Immature natural killer cell (primary cell): ENCODE data around the gene CBLB. TPM values are rescaled to one million over a fixed set of nuclear protein-coding genes. Genes with fewer than 3 reads are reported as not detected.
A peak's percentile ranks its signal among the peaks of the same experiment; 100 is the strongest.

ENCODE experiments used
- DNase-seq, 3 donors: peaks; one replicate each; pipeline ENCODE4 v3.0.0; 2022; ENCODE audit warnings: mixed read lengths in 1 of 3
- H3K27ac Mint-ChIP-seq, 6 donors: one replicate each; pipeline ENCODE4 v1.8.0; 2020; ENCODE audit warnings: mixed read lengths in 6 of 6, mild to moderate bottlenecking in 5 of 6, inconsistent platforms in 4 of 6, moderate library complexity in 3 of 6
- H3K27me3 Mint-ChIP-seq, 3 donors: one replicate each; pipeline ENCODE4 v1.8.0; 2020 to 2021; ENCODE audit warnings: low read depth in 3 of 3, mild to moderate bottlenecking in 3 of 3, mixed read lengths in 3 of 3, moderate library complexity in 3 of 3, inconsistent platforms in 1 of 3
- H3K36me3 Mint-ChIP-seq, 3 donors: one replicate each; pipeline ENCODE4 v1.8.0; 2020; ENCODE audit warnings: mixed read lengths in 3 of 3, inconsistent platforms in 2 of 3, mild to moderate bottlenecking in 2 of 3
- H3K4me1 Mint-ChIP-seq, 2 donors: one replicate each; pipeline ENCODE4 v1.8.0; 2020; ENCODE audit warnings: inconsistent platforms in 2 of 2, mild to moderate bottlenecking in 2 of 2, mixed read lengths in 2 of 2, moderate library complexity in 1 of 2
- H3K4me3 Mint-ChIP-seq, 5 donors: one replicate each; pipeline ENCODE4 v1.8.0; 2020; ENCODE audit warnings: mild to moderate bottlenecking in 5 of 5, mixed read lengths in 5 of 5, inconsistent platforms in 3 of 5, moderate library complexity in 3 of 5
- H3K9me3 Mint-ChIP-seq, 6 donors: one replicate each; pipeline ENCODE4 v1.8.0; 2020; ENCODE audit warnings: mild to moderate bottlenecking in 6 of 6, mixed read lengths in 6 of 6, inconsistent platforms in 4 of 6, moderate library complexity in 3 of 6
- polyA plus RNA-seq, 3 donors: library from polyadenylated mRNA; unstranded; fragments of 300-500 nt; fragmentation: Illumina TruSeq; gene quantifications; one replicate each; pipeline ENCODE4 v1.2.3, GENCODE V29; 2021

The CBLB gene
- polyA plus RNA-seq, result 10 to 100 TPM; 27.7 to 62.4 (median 31.5) TPM

GRCh38 chr3:105868742-105869530 lies at the start of gene CBLB:
TSS of gene CBLB (minus strand) at chr3:105869012. CDS start at chr3:105867577, 1,435 bp downstream.
- Mint-ChIP-seq H3K27me3 (peaks cover 4 to 14% (median 6%) of the 10 kb centered on the region in 3 donors), H3K36me3 (peaks cover 9 to 16% (median 13%) of the 10 kb centered on the region in 3 donors), H3K4me3 (peak within 1 kb of the TSS; percentile 97 to 100 (median 98)), H3K27ac (peak within 1 kb of the TSS; percentile 89 to 100 (median 97)), H3K4me1 (peaks cover 19 to 49% of the 10 kb centered on the region in 2 donors), H3K9me3 (no peaks in the 10 kb centered on the region)
- peak; percentile 87 to 91 (median 89) for DNase-seq

DNA sequence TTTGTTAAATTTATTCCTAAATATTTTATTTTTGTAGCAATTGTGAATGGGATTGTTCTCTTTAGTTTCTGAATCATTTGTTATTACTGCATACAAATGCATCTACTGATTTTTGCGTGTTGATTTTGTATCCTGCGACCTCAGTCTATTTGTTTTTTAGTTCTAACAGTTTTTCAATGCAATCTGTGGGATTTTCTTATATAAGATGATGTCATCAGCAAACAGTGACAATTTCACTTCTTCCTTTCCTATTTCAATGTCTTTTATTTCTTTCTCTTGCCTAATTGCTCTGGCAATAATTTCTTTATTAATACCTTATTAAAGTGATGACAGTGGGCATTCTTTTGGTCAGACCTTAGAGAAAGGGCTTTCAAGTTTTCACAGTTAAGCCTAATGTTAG lies 48.0 kb upstream of the CBLB start:
- H3K9me3 Mint-ChIP-seq, result peaks cover 2 to 17% (median 8%) of the 10 kb centered on the region in 6 donors
- peaks cover 6 to 11% of the 10 kb centered on the region in 2 donors for H3K4me1 Mint-ChIP-seq
- H3K4me3 Mint-ChIP-seq, result no peak overlapping the region
- no peak for DNase-seq
- no peaks in the 10 kb centered on the region for H3K27me3 Mint-ChIP-seq
- no peak overlapping the region for H3K27ac Mint-ChIP-seq
- peaks cover 0 to 14% (median 8%) of the 10 kb centered on the region in 3 donors for H3K36me3 Mint-ChIP-seq

DNA sequence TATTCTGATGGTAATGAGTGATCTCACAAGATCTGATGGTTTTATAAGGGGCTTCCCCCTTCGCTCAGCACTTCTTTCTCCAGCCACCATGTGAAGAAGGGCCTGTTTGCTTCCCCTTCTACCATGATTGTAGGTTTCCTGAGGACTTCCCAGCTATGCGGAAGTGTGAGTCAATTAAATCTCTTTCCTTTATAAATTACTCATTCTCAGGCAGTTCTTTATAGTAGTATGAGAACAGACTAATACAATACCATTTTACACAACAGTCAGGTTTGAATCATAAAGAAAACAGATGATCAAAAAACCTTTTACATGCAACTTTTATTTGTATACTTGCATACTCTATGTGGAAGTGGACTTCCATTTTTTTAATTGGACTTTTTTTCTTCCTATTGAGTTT lies 46.7 kb upstream of the CBLB start:
- peaks cover 2 to 13% (median 6%) of the 10 kb centered on the region in 6 donors for H3K9me3 Mint-ChIP-seq
- H3K4me1 Mint-ChIP-seq, result peaks cover 6 to 11% of the 10 kb centered on the region in 2 donors
- H3K27me3 Mint-ChIP-seq, result no peaks in the 10 kb centered on the region
- no peak overlapping the region for H3K27ac Mint-ChIP-seq
- peaks cover 0 to 14% (median 5%) of the 10 kb centered on the region in 3 donors for H3K36me3 Mint-ChIP-seq
- DNase-seq, result no peak
- no peak overlapping the region for H3K4me3 Mint-ChIP-seq

GRCh38 chr3:105913616-105914015 lies 44.8 kb upstream of the CBLB start:
- H3K9me3 Mint-ChIP-seq, result peaks cover 0 to 3% (median under 1%) of the 10 kb centered on the region in 6 donors
- H3K27me3 Mint-ChIP-seq, result no peaks in the 10 kb centered on the region
- no peak for DNase-seq
- H3K27ac Mint-ChIP-seq, result no peak overlapping the region
- no peak overlapping the region for H3K4me3 Mint-ChIP-seq
- H3K4me1 Mint-ChIP-seq, result no peaks in the 10 kb centered on the region
- H3K36me3 Mint-ChIP-seq, result peaks cover 0 to 7% (median 0%) of the 10 kb centered on the region in 3 donors

- H3K27ac Mint-ChIP-seq, result no peak overlapping the region
Observed at GRCh38 chr3:105912891-105913290, 44.1 kb upstream of the CBLB start.

GRCh38 chr3:105911496-105911895 lies 42.7 kb upstream of the CBLB start:
- Mint-ChIP-seq H3K4me3 (no peak overlapping the region), H3K27me3 (no peaks in the 10 kb centered on the region), H3K9me3 (peaks cover 0 to 3% (median under 1%) of the 10 kb centered on the region in 6 donors), H3K4me1 (no peaks in the 10 kb centered on the region), H3K27ac (no peak overlapping the region), H3K36me3 (peaks cover 0 to 7% (median 0%) of the 10 kb centered on the region in 3 donors)
- DNase-seq, result no peak

More at GRCh38 chr3:105912891-105913290, 44.1 kb upstream of the CBLB start:
- Mint-ChIP-seq H3K27me3 (no peaks in the 10 kb centered on the region), H3K4me3 (no peak overlapping the region), H3K36me3 (peaks cover 0 to 7% (median 0%) of the 10 kb centered on the region in 3 donors), H3K4me1 (no peaks in the 10 kb centered on the region), H3K9me3 (peaks cover 0 to 3% (median under 1%) of the 10 kb centered on the region in 6 donors)
- DNase-seq, result no peak

DNA sequence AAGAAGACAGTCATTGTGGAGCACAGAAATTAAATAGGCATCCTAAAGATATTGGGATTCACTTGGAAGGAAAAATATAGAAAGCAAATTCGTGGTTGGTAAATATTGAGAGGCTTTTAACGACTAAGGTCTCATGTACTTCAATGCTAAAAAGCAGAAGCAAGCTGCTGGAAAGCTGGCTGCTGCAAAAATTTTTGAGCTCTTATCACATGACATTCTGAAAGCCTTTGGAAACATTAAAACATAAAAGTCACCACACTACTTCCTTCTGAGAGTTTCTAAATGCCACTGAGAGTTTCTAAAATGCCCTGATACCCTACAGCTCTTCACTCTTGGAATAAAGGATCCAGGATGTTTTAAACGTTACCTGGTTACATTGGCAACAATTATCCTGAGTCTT lies 39.0 kb upstream of the CBLB start:
- no peak overlapping the region for H3K27ac Mint-ChIP-seq
- H3K27me3 Mint-ChIP-seq, result no peaks in the 10 kb centered on the region
- no peaks in the 10 kb centered on the region for H3K4me1 Mint-ChIP-seq
- peaks cover 0 to 3% (median 0%) of the 10 kb centered on the region in 6 donors for H3K9me3 Mint-ChIP-seq
- H3K4me3 Mint-ChIP-seq, result no peak overlapping the region
- H3K36me3 Mint-ChIP-seq, result peaks cover 0 to 7% (median 0%) of the 10 kb centered on the region in 3 donors
- no peak for DNase-seq

DNA sequence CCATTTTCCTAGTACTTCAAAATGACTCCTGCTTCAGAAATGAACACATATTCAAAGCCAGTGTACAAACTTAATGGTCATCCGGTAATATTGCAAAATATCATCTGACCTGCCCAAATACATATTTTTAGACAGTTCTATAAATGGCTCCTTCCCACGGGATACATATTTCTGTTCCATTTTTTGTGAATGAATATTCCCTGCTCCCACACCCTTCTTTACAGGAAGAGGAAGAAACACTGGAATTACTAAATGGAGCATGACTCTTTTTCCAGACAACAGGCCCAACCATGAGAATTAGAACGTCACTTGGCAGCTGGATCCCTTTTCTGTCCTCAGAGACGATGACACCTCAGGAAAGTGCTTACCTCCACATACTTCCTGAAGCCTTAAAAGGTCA lies 38.0 kb upstream of the CBLB start:
- no peak overlapping the region for H3K4me3 Mint-ChIP-seq
- H3K27ac Mint-ChIP-seq, result no peak overlapping the region
- no peaks in the 10 kb centered on the region for H3K4me1 Mint-ChIP-seq
- peaks cover 0 to 3% (median 0%) of the 10 kb centered on the region in 6 donors for H3K9me3 Mint-ChIP-seq
- H3K36me3 Mint-ChIP-seq, result peaks cover 0 to 7% (median 0%) of the 10 kb centered on the region in 3 donors
- DNase-seq, result no peak
- no peaks in the 10 kb centered on the region for H3K27me3 Mint-ChIP-seq

- peaks cover 0 to 3% (median 0%) of the 10 kb centered on the region in 6 donors for H3K9me3 Mint-ChIP-seq
- H3K27me3 Mint-ChIP-seq, result no peaks in the 10 kb centered on the region
- no peaks in the 10 kb centered on the region for H3K4me1 Mint-ChIP-seq
- no peak for DNase-seq
- no peak overlapping the region for H3K4me3 Mint-ChIP-seq
- H3K36me3 Mint-ChIP-seq, result peaks cover 0 to 7% (median 0%) of the 10 kb centered on the region in 3 donors
- H3K27ac Mint-ChIP-seq, result no peak overlapping the region
Observed at GRCh38 chr3:105906345-105906744, 37.5 kb upstream of the CBLB start.

GRCh38 chr3:105905328-105905727 lies 36.5 kb upstream of the CBLB start:
- Mint-ChIP-seq H3K36me3 (peaks cover 0 to 7% (median 0%) of the 10 kb centered on the region in 3 donors), H3K27ac (no peak overlapping the region), H3K4me3 (no peak overlapping the region), H3K9me3 (peaks cover 0 to 3% (median 0%) of the 10 kb centered on the region in 6 donors), H3K27me3 (no peaks in the 10 kb centered on the region), H3K4me1 (no peaks in the 10 kb centered on the region)
- DNase-seq, result no peak

- H3K9me3 Mint-ChIP-seq, result peaks cover 0 to 3% (median 0%) of the 10 kb centered on the region in 6 donors
Observed at GRCh38 chr3:105904678-105905284, 36.0 kb upstream of the CBLB start.

GRCh38 chr3:105904251-105904650 lies 35.4 kb upstream of the CBLB start:
- no peak for DNase-seq
- Mint-ChIP-seq H3K9me3 (no peaks in the 10 kb centered on the region), H3K4me3 (no peak overlapping the region), H3K4me1 (no peaks in the 10 kb centered on the region), H3K27me3 (no peaks in the 10 kb centered on the region), H3K36me3 (peaks cover 0 to 1% (median 0%) of the 10 kb centered on the region in 3 donors), H3K27ac (no peak overlapping the region)

More at GRCh38 chr3:105904678-105905284, 36.0 kb upstream of the CBLB start:
- no peaks in the 10 kb centered on the region for H3K4me1 Mint-ChIP-seq
- H3K27ac Mint-ChIP-seq, result no peak overlapping the region
- H3K27me3 Mint-ChIP-seq, result no peaks in the 10 kb centered on the region
- DNase-seq, result no peak
- H3K36me3 Mint-ChIP-seq, result peaks cover 0 to 6% (median 0%) of the 10 kb centered on the region in 3 donors
- no peak overlapping the region for H3K4me3 Mint-ChIP-seq

- Mint-ChIP-seq H3K9me3 (no peaks in the 10 kb centered on the region), H3K27ac (no peak overlapping the region), H3K4me3 (no peak overlapping the region), H3K36me3 (no peaks in the 10 kb centered on the region), H3K27me3 (no peaks in the 10 kb centered on the region), H3K4me1 (no peaks in the 10 kb centered on the region)
- no peak for DNase-seq
Observed at GRCh38 chr3:105899516-105899915, 30.7 kb upstream of the CBLB start.

DNA sequence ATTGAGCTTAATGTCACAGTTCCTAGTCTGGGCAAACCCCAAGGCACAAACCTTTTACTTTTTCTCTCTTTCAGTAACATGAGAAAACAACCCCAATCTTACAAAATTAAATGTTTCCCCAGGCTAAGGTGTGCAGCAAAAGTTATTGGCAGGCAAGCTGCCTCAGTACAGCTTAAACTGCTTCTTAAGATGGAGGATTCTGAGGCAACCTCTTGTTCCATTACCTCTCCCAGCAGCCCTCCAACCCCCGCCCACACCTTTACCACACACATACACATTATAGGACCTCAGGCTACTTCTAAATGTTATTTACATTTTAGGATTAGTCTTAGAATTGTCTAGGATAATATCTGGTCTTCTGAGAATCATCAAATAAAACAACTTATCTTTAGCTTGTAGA lies 22.3 kb upstream of the CBLB start:
- peak overlapping the region in 1 of 6 donors; percentile 56 for H3K27ac Mint-ChIP-seq
- DNase-seq, result no peak
- no peak overlapping the region for H3K4me3 Mint-ChIP-seq
- H3K9me3 Mint-ChIP-seq, result no peaks in the 10 kb centered on the region
- H3K36me3 Mint-ChIP-seq, result no peaks in the 10 kb centered on the region
- H3K4me1 Mint-ChIP-seq, result peaks cover 2 to 7% of the 10 kb centered on the region in 2 donors
- H3K27me3 Mint-ChIP-seq, result peaks cover 0 to 2% (median 0%) of the 10 kb centered on the region in 3 donors
